Endothelial cell of umbilical vein (primary cell): ENCODE measurements around the gene SNX30. TPM values are rescaled to one million over a fixed set of nuclear protein-coding genes. Genes with fewer than 3 reads are reported as not detected.

Source experiments
- BruUV-seq: library from RNA; stranded (reverse); fragments of 400-500 nt; replicated peaks from 2 replicates; lab custom pipeline; 2021; lab: Mats Ljungman, UMichigan
- CTCF ChIA-PET: fragments of 300-600, 350-600 bp; sonication (Branson Sonifier 250); formaldehyde crosslinking; loops from one replicate; lab custom pipeline; 2021; ENCODE audit warnings: antibody characterized with exemption, inconsistent platforms; lab: Charles Lee
- POLR2A ChIA-PET: fragments of 300-600, 350-600 bp; sonication (Branson Sonifier 250); formaldehyde crosslinking; loops from one replicate; lab custom pipeline; 2021; ENCODE audit warnings: antibody characterized with exemption, inconsistent platforms; lab: Charles Lee
- DNase-seq: peaks from one replicate; pipeline ENCODE4 v3.0.0-alpha.2; 2011; ENCODE audit warnings: low read depth, low spot score
- FAIRE-seq: peaks from 2 replicates; lab custom pipeline; 2011; peaks lifted over from hg19 to GRCh38; lab: Jason Lieb, UNC
- H2AFZ ChIP-seq: 2 replicates; pipeline ENCODE4 v1.6.0; 2012; ENCODE audit warnings: low read depth, low read length, control low read depth, inconsistent platforms
- H3K27ac ChIP-seq: 2 replicates; pipeline ENCODE4 v1.5.1; 2011; ENCODE audit warnings: low read depth, mild to moderate bottlenecking, control low read depth, low read length, moderate library complexity; ENCODE audit not compliant: insufficient read depth
- H3K27me3 ChIP-seq, 2 experiments: 2 replicates each; pipeline versions ENCODE4 v1.6.0 to v1.6.1; 2011; ENCODE audit warnings: low read length in 2 of 2, mixed read lengths in 1 of 2; ENCODE audit not compliant: control insufficient read depth in 2 of 2, insufficient read depth in 2 of 2
- H3K36me3 ChIP-seq, 2 experiments: 2 replicates in 1 of 2; 3 replicates in 1 of 2; pipeline ENCODE4 v1.5.1; 2011; ENCODE audit warnings: low read length in 2 of 2, mild to moderate bottlenecking in 1 of 2, moderate library complexity in 1 of 2; ENCODE audit not compliant: control insufficient read depth in 2 of 2, insufficient read depth in 2 of 2; ENCODE audit errors: extremely low read depth in 1 of 2
- H3K4me1 ChIP-seq: 3 replicates; pipeline ENCODE4 v1.5.1; 2011; ENCODE audit warnings: mild to moderate bottlenecking, low read length; ENCODE audit not compliant: control insufficient read depth, insufficient read depth; ENCODE audit errors: extremely low read depth
- H3K4me2 ChIP-seq: 2 replicates; pipeline ENCODE4 v1.6.1; 2011; ENCODE audit warnings: low read length, control low read depth, mixed read lengths; ENCODE audit not compliant: insufficient read depth
- H3K4me3 ChIP-seq, 3 experiments: fragments of 200-600 bp in 1 of 3; sonication (generic), shearing (Covaris generic) in 1 of 3; replicated peaks in 1 of 3; 2 replicates each; pipeline ENCODE4 v1.5.1; 2011 to 2016; ENCODE audit warnings: control low read depth in 3 of 3, low read length in 3 of 3, mild to moderate bottlenecking in 2 of 3, inconsistent platforms in 1 of 3, low read depth in 1 of 3, moderate library complexity in 1 of 3; ENCODE audit not compliant: insufficient read depth in 1 of 3
- H3K79me2 ChIP-seq: 2 replicates; pipeline ENCODE4 v1.6.0; 2012; ENCODE audit warnings: low read length, inconsistent platforms; ENCODE audit not compliant: control insufficient read depth, insufficient read depth
- H3K9ac ChIP-seq: replicated peaks from 2 replicates; pipeline ENCODE3; 2011; ENCODE audit warnings: low read length, control low read depth; ENCODE audit not compliant: insufficient read depth; ENCODE audit errors: extremely low read depth
- H3K9me1 ChIP-seq: replicated peaks from 3 replicates; pipeline ENCODE4 v1.6.0; 2011; ENCODE audit warnings: mild to moderate bottlenecking, low read length; ENCODE audit not compliant: control insufficient read depth, insufficient read depth; ENCODE audit errors: extremely low read depth
- H3K9me3 ChIP-seq: replicated peaks from 2 replicates; pipeline ENCODE4 v1.5.1; 2012; ENCODE audit warnings: low read length, inconsistent platforms; ENCODE audit not compliant: control insufficient read depth, insufficient read depth
- H4K20me1 ChIP-seq: replicated peaks from 2 replicates; pipeline ENCODE3; 2011; ENCODE audit warnings: mild to moderate bottlenecking, low read length; ENCODE audit not compliant: control insufficient read depth, insufficient read depth; ENCODE audit errors: extremely low read depth
- CTCF ChIP-seq, 2 donors: IDR thresholded peaks; 1 replicate in 1 of 2; 2 replicates in 1 of 2; pipeline ENCODE4 v1.5.1; 2011; ENCODE audit warnings: low read length in 2 of 2, mild to moderate bottlenecking in 2 of 2, moderate library complexity in 2 of 2, control low read depth in 1 of 2, inconsistent platforms in 1 of 2, low read depth in 1 of 2; ENCODE audit not compliant: insufficient read depth in 1 of 2; ENCODE audit errors: extremely low read depth in 1 of 2
- EZH2 ChIP-seq: IDR thresholded peaks from 2 replicates; pipeline ENCODE4 v1.6.1; 2012; ENCODE audit warnings: borderline replicate concordance, low read depth, mild to moderate bottlenecking, moderate library complexity, low read length, inconsistent platforms; ENCODE audit not compliant: severe bottlenecking
- FOS ChIP-seq: IDR thresholded peaks from 2 replicates; pipeline ENCODE4 v1.6.1; 2011; ENCODE audit warnings: mild to moderate bottlenecking, low read length, moderate library complexity, borderline replicate concordance; ENCODE audit not compliant: insufficient read depth
- GATA2 ChIP-seq: IDR thresholded peaks from 2 replicates; pipeline ENCODE4 v1.7.0; 2011; ENCODE audit warnings: low read depth, mild to moderate bottlenecking, moderate library complexity, mixed read lengths, low read length; ENCODE audit not compliant: insufficient read length, insufficient read depth
- JUN ChIP-seq: IDR thresholded peaks from 2 replicates; pipeline ENCODE4 v1.6.1; 2011; ENCODE audit warnings: borderline replicate concordance, low read depth; ENCODE audit not compliant: insufficient read length, insufficient read depth
- MAX ChIP-seq: IDR thresholded peaks from 2 replicates; pipeline ENCODE4 v1.6.1; 2011; ENCODE audit not compliant: insufficient read depth, insufficient read length
- MYC ChIP-seq: IDR thresholded peaks from one replicate; pipeline ENCODE4 v1.6.1; 2011; ENCODE audit warnings: mild to moderate bottlenecking, low read depth, low read length
- POLR2A ChIP-seq: IDR thresholded peaks from 2 replicates; pipeline ENCODE4 v1.6.1; 2012; ENCODE audit warnings: low read depth, mild to moderate bottlenecking, control low read depth, low read length
- POLR2AphosphoS5 ChIP-seq: IDR thresholded peaks from 2 replicates; pipeline ENCODE4 v1.6.1; 2012; ENCODE audit warnings: low read depth, mild to moderate bottlenecking, control low read depth, low read length, moderate library complexity; ENCODE audit not compliant: insufficient read depth
- dilution Hi-C: fragments of 300-500 bp; cut with MboI; formaldehyde crosslinking; loops from one replicate; pipeline ENCODE4 v1.15.0; 2019; ENCODE audit warnings: low sequenced_read_pairs; ENCODE audit not compliant: extremely low pct_ligation_motif_present
- intact Hi-C: fragments of 100-400 bp; cut with micrococcal nuclease; formaldehyde crosslinking; loops from one replicate; pipeline ENCODE4 v1.10.0; 2022
- polyA plus RNA-seq, 4 experiments: library from polyadenylated mRNA; depleted of rRNA in 3 of 4; stranded (reverse) in 3 of 4; unstranded in 1 of 4; fragments of >200 nt; gene quantifications; 2 replicates each; pipeline versions ENCODE4 v1.2.1 to v1.2.3, GENCODE V29; 2011 to 2012; ENCODE audit warnings: missing spikeins in 1 of 4
- total RNA-seq: library from RNA; stranded (reverse); gene quantifications from 2 replicates; pipeline ENCODE4 v1.2.3, GENCODE V29; 2021

Gene SNX30
- total and polyA plus RNA-seq, 2 donors (not counting 3 experiments of a cell fraction or from before 2014, with no cell fraction given): 2.8 to 6.3 TPM

GRCh38 chr9:112785986-112786385 lies 35.4 kb downstream of the SNX30 start:
- BruUV-seq: no TSS peak
- H3K27me3 ChIP-seq: no peaks in the 10 kb centered on the region
- no peak overlapping the region for H3K4me2 ChIP-seq
- H3K9me1 ChIP-seq: no peaks in the 10 kb centered on the region
- H3K9me3 ChIP-seq: no peaks in the 10 kb centered on the region
- dilution Hi-C loops: no loop called here
- ChIA-PET CTCF (interaction anchor here (0.9 kb wide), 1 partner anchor 12 kb away, joined by 3 read pairs; no protein-coding TSS in a partner anchor), POLR2A (interaction anchor here (0.6 kb wide), 1 partner anchor 42 kb away, joined by 3 read pairs; no protein-coding TSS in a partner anchor)
- DNase-seq (no peak), FAIRE-seq (no peak)
- H2AFZ ChIP-seq: no peak overlapping the region
- H3K36me3 ChIP-seq: no peaks in the 10 kb centered on the region
- no peaks in the 10 kb centered on the region for H3K79me2 ChIP-seq
- intact Hi-C loops: no loop called here
- H4K20me1 ChIP-seq: no peaks in the 10 kb centered on the region
- no peak overlapping the region for H3K27ac ChIP-seq
- no peaks in the 10 kb centered on the region for H3K4me1 ChIP-seq
- no peak overlapping the region for H3K9ac ChIP-seq
- TF ChIP-seq EZH2: no peak
- no peak for TF ChIP-seq CTCF (IDR thresholded peaks at IDR 0.05; ENCODE audit: extremely low read depth in 1 of 2, insufficient read depth in 1 of 2, low read depth in 1 of 2, low read length in 2 of 2)
- TF ChIP-seq MYC: no peak
- TF ChIP-seq FOS: no peak
- TF ChIP-seq GATA2: no peak
- no peak for TF ChIP-seq POLR2AphosphoS5
- no peak for TF ChIP-seq MAX
- TF ChIP-seq POLR2A: no peak
- TF ChIP-seq JUN: no peak
- no peak overlapping the region for H3K4me3 ChIP-seq
